ENCODE measurements around the gene NEK11. TPM values are rescaled to one million over a fixed set of nuclear protein-coding genes. Genes with fewer than 3 reads are reported as not detected.
"Not testable (repeated sequence)": the region's sequence is repeated elsewhere in the genome, so short reads cannot be mapped to it uniquely, and the experiment has no call there.

Gene NEK11
- polyA plus RNA-seq, 10 donors, result 6.5 to 9.8 (median 8.2) TPM

DNA sequence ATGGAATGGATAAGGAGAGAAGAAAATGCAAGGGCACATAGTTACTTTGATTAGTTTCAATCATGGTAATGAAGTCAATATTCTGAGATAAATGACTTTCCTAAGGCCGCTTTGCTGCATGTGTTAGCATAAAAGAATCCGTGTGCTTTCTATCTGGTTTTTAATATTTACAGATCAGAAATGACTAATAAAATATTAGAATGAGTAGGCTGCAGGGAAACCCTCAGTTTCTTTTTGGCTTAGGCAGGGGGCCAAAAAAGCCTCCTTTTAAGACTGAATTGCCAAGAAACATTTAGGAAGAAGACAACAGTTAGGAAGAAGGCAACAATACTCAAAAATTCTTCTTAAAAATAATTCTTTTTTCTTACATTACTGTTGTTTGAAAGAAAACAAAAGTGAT lies 11.6 kb downstream of the NEK11 start:
- DNase-seq, result peak in 2 of 3 donors; percentile 15 to 17

DNA sequence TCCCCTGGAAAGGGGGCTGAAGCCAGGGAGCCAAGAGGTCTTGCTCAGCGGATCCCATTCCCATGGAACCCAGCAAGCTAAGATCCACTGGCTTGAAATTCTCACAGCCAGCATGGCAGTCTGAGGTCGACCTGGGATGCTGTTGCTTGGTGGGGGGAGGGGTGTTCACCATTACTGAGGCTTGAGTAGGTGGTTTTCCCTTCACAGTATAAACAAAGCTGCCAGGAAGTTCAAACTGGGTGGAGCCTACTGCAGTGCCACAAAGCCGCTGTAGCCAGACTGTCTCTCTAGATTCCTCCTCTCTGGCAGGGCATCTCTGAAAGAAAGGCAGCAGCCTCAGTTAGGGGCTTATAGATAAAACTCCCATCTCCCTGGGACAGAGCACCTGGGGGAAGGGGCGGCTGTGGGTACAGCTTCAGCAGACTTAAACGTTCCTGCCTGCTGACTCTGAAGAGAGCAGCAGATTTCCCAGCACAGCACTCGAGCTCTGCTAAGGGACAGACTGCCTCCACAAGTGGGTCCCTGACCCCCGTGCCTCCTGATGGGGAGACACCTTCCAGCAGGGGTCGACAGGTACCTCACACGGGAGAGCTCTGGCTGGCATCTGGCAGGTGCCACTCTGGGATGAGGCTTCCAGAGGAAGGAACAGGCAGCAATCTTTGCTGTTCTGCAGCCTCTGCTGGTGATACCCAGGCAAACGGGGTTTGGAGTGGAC lies 15.8 kb downstream of the NEK11 start:
- not testable (repeated sequence) for DNase-seq

DNA sequence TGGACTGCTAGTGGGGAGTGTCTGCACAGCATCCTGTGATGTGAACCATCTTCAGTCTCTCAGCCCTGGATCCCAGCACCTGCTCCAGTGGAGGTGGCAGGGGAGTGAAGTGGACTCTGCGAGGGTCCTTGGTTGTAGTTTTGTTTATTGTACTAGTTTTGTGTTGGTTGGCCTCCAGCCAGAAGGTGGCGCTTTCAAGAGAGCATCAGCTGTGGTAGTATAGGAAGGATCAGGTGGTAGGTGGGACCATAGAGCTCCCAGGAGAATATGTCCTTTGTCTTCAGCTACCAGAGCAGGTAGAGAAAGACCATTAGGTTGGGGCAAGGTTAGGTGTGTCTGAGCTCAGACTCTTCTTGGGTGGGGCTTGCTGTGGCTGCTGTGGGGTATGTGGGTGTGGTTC lies 20.9 kb downstream of the NEK11 start:
- DNase-seq, result no peak

DNA sequence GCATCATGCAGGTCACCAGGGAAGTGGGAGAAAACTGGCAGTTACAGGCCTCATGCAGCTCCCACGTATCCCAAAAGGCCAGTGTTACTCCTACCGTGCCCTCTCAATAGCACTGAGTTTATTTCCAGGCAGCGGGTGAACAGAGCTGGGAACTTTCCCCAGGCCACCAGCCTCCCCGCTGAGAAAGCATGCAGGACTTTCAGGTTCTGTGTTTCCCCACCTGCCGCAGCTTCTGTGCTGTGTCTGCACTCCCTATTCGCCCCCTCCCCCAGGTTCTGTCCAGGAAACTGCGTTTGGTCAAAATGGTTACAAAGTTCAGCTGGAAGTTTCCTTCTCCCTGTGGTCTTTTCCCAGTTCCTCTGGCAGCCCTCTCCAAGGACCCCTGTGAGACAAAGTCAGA lies 21.4 kb downstream of the NEK11 start:
- DNase-seq, result no peak

DNA sequence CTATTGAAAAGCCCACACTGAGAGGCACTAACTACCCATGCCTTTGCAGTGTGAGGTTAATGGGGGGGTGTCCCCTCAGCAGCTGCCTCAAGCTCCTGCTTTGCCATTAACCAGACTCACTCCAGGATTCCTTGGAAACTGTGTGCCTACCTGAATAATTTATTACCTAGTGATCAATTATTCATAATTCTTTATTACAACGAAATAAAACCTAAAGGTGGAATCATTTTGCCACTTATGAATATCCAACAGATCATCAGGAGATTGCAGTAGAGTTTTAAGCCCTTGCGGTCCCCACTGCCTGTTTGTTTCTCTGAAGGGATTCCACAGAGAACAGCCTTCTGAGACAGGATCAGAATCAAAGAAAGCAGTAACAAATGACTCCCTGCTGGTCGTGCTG lies 23.3 kb downstream of the NEK11 start:
- no peak for DNase-seq

DNA sequence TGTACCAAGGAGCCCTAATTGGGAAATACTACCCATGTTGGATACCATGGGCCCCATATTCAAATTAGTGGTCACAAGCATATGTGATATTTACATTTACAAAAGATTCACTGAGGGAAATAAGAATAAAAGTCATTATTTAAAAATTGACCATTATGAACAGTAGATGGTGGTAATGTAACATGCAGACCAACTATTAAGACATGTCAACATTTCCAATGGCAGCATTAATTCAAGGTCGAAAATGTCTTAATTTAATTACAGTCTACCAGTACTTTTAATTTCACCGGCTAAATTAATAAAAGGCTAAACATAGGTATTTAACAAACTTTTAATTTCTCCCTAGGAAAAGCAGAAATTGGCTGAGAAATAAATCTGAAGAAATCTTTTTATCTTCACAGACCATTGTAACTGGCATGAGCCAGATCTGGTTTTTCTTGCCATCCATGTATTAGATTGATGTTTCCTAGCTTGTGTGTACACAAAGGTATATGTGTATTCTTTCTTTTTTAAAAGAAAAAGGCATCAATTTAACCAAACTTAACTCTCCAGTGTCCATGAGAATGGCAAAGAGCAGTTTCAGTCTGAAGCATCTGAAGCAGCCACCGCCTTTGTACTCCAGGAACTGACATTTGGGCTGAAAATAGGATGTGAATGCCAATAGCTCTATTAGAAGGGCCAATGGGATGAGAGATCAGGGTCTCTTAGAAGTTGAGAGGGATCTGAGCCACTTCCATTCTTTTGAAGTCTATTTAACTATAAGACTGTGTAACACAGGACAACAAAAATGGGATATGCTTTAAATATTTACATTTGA lies 26.6 kb downstream of the NEK11 start:
- no peak for DNase-seq

DNA sequence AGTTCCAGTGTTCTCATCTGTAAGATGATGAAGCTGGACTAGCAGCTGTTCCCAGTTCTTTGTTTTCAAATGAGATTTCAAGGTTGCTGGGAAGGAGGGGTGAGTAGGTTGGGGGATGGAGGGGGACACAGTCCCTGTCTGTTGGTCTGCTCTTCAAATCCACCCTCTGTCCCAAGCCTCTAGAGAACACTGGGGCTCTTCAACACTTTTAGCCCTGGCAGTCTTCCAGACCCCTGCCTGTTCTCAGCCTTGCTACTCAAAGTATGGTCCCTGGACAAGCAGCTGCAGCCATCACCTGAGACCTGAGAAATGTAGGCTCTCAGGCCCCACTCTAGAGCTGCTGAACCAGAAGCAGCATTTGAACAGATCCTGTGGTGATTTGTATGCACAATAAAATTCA lies 41.3 kb downstream of the NEK11 start:
- no peak for DNase-seq

DNA sequence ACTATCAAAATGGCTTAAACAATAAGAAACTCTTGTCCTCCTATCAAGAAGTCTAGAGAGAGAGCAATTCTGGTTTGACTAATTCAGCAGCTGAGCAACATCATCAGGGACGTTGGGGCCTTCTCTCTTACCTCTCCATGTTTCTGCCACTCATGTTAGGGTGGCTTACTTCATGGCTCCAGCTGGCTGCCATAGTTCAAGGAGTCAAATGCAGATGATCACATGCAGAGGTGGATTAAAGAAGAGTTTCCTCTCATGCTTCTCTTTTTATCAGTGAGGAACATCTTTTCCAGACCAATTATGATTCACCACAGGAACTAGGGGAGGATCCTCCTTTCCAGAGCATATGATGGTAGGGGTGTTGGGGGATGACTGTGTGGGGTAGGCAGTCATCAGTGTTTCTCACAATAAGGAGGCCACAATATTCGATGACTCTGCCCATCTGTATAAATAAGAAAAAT lies 45.5 kb downstream of the NEK11 start:
- peak in 1 of 3 donors; percentile 18 for DNase-seq

DNA sequence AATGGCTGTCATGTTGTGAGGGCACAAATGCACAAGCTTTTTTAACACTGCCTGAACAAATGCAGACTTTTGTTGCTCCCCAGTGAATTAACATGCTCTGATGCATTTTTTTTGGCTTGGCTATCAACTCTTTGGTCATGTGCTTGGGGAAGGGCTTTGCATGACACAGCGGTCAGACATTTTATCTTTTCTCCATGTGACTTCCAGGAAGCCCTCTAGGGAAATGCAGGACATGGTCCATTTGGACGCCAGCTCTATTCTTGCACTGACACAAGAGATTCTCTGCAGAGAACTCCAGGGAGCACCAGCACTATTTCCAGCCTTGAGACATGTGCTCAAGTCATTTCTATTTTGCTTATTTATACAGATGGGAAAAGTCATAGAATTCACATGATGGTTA lies 46.2 kb downstream of the NEK11 start:
- peak; percentile 15 to 47 (median 15) for DNase-seq

DNA sequence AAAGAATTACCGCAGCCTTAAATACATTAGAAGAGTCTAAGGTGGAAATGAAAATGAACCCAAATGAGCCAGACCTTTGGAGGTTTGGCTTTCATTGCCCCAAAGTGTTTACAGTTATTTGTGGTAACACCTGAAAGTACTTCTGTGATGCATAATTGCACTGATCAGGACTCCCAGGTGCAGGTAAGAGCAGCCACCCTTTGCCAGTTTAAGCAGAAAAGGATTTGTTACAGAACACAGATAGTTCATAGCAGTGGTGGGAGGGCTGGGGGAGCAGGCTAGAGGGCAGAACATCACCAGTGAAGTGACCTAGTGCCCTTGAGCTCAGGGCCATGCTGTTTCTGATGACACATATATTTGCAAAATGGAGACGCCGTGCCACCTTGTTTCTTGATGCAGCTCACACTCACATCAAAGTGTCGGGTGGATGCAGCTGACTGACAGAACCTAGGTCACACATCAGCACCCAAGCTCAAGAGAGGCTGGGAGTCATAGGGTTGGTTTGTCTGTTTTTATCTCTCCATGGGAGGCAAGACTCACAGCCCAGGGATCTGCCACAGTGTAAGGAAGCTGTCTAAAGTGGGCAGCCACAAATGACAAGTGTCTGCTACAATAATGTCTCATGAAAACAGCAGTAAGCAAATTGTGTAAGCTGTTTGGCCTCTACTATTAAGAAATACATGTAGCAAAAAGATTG lies 49.1 kb downstream of the NEK11 start:
- DNase-seq, result no peak

DNA sequence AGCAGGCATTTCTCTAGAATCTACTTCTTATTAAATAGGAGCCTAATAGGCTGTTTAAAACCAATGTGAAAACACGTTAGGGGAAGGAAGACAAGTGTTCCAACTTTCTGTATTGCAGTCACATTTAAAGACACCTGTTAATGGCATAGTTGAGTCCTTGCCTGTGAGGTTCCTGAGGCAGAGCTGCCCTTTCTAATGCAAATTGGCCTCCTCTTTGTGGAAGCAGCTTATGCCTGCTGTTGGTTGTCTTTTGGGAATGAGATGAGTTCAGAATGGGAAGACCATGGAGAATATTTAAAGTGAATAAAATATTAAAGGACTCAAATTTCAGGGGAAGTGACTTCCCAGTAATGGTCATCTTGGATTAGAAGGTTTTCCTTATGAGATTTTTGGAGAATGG lies 51.2 kb downstream of the NEK11 start:
- no peak for DNase-seq

DNA sequence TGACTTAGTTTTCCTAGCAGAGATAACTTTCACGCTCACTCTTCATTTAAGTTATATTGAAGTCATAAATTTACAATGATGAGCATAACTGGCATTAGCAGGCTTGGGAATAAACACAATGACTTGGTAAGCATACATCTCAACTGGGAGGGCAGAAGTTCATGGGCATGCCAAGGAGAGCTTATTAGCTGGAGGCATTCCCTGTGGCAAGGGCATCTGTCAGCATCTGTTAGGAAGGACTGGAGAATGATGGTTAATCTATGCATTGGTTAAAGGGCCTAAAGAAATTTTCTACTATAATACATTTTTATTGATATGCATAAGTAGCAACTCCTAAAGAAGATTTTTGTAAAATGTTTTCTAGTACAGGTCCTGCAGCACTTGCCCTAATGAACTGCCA lies 52.4 kb downstream of the NEK11 start:
- DNase-seq, result peak in 2 of 3 donors; percentile 12 to 18

DNA sequence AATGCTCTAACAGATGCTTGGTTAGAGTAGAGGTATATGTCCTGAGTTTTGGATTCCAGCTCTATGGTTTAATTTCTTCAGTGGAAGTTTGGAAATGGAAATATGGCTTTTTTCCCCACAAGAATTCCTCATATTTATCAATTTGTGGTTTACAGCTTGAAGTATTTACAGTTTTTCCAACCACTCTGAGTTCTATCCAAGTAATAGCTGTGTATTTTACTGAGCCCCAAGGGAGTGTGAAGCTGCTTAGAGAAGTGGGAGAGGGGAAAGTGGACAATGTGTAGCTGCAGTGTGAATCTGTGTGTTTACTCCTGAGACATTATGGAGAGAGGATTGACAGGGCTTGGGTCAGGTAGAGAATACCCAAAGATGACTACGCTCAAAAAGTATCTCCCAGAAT lies 54.5 kb downstream of the NEK11 start:
- DNase-seq, result no peak

DNA sequence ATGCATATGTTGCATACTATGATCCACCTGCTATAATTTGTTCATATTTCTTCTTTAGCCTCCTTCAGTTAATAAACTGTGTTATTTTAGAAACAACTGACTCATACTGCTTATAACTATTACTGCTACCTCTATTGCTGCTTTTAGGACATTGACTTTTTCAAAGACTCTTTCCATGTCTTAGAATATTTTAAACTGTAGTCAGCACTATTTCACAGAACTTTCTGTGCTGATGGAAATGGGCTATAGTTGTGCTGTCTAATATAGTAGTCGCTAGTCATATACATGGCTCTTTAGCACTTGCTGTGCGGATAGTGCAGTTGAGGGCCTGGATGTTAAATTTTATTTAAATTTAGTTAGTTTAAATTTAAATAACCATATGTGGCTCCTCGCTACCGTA lies 55.6 kb downstream of the NEK11 start:
- DNase-seq, result no peak

DNA sequence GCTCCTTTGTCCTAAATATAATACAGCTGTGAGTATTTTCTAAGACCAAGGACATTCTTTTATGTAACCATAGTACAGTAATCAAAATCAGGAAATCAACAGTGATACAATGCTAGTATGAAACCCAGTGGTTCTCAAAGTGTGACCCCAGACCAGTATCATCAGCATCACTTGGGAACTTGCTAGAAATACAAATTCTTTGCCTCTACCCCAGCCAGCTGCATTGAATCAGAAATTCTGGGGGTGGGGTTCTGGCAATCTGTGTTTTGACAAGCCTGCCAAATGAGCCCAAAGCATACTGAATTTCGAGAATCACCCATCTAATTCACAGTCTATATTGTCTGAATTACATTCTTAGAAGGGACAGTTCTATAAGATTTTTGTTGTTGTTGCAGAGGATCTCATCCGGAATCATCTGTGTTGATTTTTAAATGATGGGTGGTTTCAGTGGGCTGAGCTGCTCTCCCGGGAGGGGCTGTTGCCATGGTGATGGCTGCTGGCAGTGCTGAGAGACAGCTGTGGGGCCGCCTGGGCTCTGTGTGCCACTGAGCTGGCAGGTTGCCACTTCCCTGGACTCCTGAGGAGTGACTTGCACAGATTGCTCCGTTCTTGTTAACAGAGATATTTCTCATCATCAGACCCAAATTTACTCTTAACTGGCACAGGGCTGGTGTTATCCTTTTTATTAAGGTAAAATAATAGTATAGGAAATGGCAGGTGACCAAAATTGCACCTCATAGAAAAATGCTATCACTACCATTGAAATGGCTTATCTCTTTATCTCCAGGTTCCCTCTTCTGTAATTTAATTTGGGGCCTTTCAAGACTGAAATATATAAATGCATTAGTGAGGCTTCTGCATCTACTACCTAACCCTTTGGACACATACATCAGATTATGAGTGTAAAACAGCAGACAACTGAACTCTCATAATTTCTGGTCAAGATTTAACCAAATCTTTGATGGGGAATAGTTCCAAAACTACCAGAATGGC lies 56.5 kb downstream of the NEK11 start:
- DNase-seq, result peak; percentile 73 to 82 (median 75)

DNA sequence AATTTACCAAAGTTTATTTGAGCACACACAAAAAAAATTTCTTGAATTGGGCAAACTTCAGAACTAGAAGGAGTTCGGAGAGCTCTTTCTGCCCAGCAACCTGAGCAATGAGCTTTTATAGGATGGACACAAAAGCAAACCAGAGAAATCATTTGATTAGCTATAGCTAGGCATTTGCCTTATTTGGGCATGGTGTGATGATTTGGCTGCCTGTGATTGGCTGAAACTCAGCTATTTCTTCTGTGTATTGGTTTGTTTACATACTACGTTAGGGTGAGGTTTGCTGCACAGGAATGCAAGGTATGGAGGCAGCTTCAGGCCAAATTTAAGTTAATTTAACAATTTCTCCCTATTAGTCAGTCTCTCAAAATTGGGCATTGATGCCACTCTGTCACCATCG lies 65.1 kb downstream of the NEK11 start:
- DNase-seq, result no peak

DNA sequence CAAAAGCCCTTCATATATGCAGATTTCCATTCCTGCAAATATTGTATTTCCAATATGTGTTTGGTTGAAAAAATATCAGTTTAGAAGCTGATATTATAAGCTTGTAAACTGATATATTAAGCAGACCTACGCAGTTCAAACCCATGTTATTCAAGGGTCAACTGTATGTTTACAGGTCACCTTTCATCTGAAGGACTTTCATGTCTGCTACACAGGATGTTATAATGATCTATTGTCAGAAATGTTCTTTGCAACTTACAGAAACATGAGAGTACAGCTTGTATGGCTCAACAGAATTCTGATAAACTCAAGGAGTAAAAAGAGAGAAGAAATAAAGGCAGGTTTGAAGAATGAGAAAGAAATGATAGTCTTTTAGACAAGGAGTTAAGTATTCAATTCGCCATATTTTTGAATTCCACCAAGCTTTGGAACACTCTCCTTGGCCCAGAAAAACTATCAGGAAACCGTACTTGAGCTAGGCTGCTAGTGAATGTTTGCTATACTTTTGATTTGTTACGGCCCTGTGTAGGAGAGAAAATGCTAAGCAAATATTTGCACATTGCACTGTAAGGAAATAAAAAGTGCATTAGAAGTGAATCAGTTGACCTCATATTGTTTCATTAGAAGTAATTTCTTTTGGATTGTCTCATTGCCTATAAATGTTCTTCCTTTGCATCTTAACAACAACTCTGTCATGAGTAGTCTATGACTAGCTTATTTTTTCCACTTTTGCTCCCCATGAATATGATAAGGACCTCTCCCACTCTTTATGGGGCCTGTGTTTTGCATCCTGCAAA lies 81.2 kb downstream of the NEK11 start:
- no peak for DNase-seq

DNA sequence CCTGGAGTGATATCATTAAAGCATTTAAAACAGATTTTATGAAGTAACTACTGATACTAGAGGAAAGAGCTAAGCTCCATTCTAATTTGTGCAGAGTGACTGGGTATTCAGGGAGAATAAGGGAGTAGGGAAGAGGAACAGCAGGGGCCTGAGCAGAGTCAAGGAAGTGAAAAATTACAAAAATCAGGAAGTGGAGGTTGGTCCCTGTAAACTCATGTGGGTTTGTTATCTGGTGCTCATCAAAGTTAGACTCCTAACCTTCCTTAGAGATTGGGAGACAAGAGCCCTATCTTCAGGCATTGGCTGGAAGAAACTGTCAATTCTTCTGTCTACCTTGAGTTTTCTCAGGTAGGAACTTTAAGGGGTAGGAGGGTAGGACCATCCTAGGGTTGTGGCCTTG lies 82.5 kb downstream of the NEK11 start:
- DNase-seq, result no peak

DNA sequence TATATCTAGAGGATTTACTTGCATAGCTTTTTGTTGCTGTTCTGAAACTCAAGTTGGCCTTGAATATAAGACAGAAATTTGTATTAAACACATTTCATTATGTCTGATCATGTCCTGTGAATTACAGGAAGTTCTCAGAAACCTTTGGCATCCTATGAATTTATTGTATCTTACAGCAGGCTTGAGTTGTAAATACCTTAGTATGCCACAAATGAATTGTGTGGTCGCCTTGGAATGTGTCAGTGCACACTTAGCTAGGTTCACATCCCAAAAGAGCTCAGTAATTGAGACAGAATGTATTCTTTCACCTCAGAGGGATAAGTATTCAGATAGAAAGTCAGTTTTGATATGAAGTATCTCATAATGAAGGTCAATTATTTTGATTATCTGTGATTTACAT lies 83.4 kb downstream of the NEK11 start:
- DNase-seq, result peak in 1 of 3 donors; percentile 56

DNA sequence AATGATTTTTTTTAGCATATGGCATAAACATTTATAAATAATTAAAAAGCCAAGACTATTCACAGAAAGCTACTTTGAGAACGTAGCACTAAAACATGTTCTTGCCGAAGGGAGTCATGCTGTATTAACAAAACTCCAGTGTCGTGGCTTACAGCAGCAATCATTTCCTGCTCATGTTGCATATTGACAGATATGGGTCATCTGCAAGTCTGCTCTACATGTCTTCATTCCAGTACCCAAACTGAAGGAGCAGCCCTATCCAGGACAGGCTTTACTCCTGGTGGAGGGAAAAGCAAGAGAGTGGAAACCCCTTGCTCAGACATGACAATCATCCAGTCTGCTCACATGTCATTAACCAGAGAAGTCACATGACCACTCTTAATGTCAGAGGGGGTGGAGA lies 87.6 kb downstream of the NEK11 start:
- DNase-seq, result peak in 1 of 3 donors; percentile 11

All from muscle of back (tissue), 11 donors.